OCI-M1 (cell line): ENCODE data around the gene CPNE4.
A peak's percentile ranks its signal among the peaks of the same experiment; 100 is the strongest.

Source experiments
- DNase-seq: peaks from one replicate; lab custom pipeline; 2025; lab: John Stamatoyannopoulos, UW

CPNE4 gene

GRCh38 chr3:131694376-131694775 lies 340.4 kb downstream of the CPNE4 start:
- no peak for DNase-seq

- no peak for DNase-seq
Observed at GRCh38 chr3:131692356-131692755, 342.5 kb downstream of the CPNE4 start.

- no peak for DNase-seq
Observed at GRCh38 chr3:131690800-131691199, 344.0 kb downstream of the CPNE4 start.

- DNase-seq, result no peak
Observed at GRCh38 chr3:131688370-131688769, 346.4 kb downstream of the CPNE4 start.

GRCh38 chr3:131669600-131669999 lies 365.2 kb downstream of the CPNE4 start:
- no peak for DNase-seq

GRCh38 chr3:131658771-131659170 lies 376.0 kb downstream of the CPNE4 start:
- DNase-seq, result no peak

- peak; percentile 7 for DNase-seq
Observed at GRCh38 chr3:131658115-131658514, 376.7 kb downstream of the CPNE4 start.

GRCh38 chr3:131655070-131655690 lies 379.6 kb downstream of the CPNE4 start:
- no peak for DNase-seq

- DNase-seq, result no peak
Observed at GRCh38 chr3:131645638-131646037, 389.2 kb downstream of the CPNE4 start.

- no peak for DNase-seq
Observed at GRCh38 chr3:131636266-131636775, 398.5 kb downstream of the CPNE4 start.

- no peak for DNase-seq
Observed at GRCh38 chr3:131630807-131631206, 404.0 kb downstream of the CPNE4 start.

GRCh38 chr3:131630097-131630496 lies 404.7 kb downstream of the CPNE4 start:
- peak; percentile 73 for DNase-seq

- DNase-seq, result no peak
Observed at GRCh38 chr3:131623431-131623830, 411.4 kb downstream of the CPNE4 start.

GRCh38 chr3:131622726-131623125 lies 412.1 kb downstream of the CPNE4 start:
- no peak for DNase-seq

- DNase-seq, result no peak
Observed at GRCh38 chr3:131620977-131621376, 413.8 kb downstream of the CPNE4 start.

- no peak for DNase-seq
Observed at GRCh38 chr3:131619821-131620220, 415.0 kb downstream of the CPNE4 start.

- no peak for DNase-seq
Observed at GRCh38 chr3:131616719-131617118, 418.1 kb downstream of the CPNE4 start.

- DNase-seq, result no peak
Observed at GRCh38 chr3:131612745-131613144, 422.1 kb downstream of the CPNE4 start.

GRCh38 chr3:131610174-131610573 lies 424.6 kb downstream of the CPNE4 start:
- DNase-seq, result no peak

GRCh38 chr3:131608741-131609140 lies 426.1 kb downstream of the CPNE4 start:
- no peak for DNase-seq

GRCh38 chr3:131608296-131608695 lies 426.5 kb downstream of the CPNE4 start:
- no peak for DNase-seq

- DNase-seq, result no peak
Observed at GRCh38 chr3:131605916-131606315, 428.9 kb downstream of the CPNE4 start.

GRCh38 chr3:131602011-131602779 lies 432.6 kb downstream of the CPNE4 start:
- peak; percentile 6 for DNase-seq
